Fibroblast of skin of right quadriceps (primary cell): ENCODE results near the gene FAM120A.

ENCODE experiments used
- DNase-seq: peaks from one replicate; pipeline ENCODE4 v3.0.0-alpha.2; 2013

Gene FAM120A

DNA sequence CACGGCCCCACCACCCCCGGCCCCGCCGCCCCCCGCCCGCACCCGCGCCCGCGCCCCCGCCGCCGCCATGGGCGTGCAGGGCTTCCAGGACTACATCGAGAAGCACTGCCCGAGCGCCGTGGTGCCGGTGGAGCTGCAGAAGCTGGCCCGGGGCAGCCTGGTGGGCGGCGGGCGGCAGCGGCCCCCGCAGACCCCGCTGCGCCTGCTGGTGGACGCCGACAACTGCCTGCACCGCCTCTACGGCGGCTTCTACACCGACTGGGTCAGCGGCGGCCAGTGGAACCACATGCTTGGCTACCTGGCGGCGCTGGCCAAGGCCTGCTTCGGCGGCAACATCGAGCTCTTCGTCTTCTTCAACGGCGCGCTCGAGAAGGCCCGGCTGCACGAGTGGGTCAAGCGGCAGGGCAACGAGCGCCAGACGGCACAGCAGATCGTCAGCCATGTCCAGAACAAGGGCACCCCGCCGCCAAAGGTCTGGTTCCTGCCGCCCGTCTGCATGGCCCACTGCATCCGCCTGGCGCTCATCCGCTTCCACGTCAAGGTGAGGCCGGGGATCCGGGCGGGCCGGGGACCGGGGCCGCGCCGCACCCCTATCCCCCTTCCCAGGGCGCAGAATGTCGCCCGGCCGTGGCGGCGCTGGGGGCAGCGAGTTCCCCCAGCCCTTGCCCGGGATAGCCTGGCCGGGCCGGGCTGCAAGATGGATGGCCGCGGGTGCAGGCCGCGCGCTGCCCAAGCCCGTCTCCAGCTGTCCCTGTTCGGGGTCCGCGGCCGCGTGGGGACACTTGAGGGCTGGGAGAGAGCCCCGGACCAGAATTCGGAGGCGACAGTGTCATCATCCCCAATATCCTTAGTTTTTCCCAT, 594 bp downstream of the FAM120A start:
- DNase-seq, result peak; percentile 32

DNA sequence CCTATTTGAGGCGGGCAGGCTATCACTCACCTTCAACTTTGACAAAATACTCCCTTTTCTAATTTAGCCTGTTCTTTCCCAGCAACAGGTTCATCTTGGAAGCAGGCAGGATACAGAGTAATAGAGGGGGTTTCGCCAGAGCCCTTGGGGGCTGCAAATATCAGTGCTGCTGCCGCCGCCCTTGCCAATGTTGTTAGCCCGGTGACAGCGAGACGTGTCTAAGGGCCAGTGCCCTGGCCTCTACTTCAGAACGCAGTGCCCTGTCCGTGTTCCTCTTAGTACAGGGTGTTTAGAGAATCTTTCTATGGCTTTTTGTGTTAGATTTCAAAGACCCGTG, 1.2 kb downstream of the FAM120A start:
- no peak for DNase-seq

DNA sequence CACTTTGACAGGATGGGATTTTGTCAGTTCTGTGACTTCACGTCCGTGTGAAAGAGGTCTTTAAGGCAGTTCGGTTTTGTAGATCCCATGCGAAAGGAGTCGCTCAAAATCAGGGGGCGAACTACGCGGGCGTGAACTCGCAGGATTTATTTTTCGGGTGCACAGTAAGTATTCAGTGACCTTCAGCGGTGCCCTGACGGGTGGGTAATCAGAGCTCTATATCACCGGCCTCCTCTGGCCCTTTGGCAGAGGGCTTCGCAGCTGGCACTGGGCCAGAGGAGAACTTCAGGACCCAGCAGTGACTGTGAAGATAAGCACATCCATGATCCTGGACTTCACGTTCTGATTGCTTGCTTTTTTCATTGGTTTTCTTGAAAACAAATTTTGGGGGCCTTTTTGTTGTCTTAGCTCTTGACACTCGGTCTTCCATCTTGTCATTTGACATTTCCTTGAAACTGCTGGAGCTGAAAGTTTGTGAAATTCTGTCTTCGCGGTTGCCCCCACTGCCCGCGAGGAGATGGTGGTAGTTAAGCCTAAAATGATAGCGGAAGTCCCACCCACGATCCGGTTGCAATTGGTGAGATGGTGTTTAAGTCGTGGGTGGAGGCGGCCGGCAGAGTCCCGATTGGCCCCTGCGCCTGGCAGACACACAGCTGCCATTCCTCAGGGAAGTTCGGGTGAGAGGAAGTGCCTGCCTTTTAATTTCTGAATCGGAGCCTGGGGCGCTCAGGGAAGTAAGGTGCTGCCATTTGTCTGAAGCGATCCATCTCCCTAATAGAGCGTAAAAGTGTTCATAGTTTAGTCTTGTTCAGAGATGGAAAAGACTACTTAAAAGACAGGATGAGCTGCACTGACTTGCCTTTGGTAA, 1.8 kb downstream of the FAM120A start, which contains the start of gene FAM120AOS:
TSS of gene FAM120AOS (minus strand) at position 535 of the 868 bp plus-strand sequence. CDS start 872 bp downstream, outside the sequence.
- DNase-seq, result peak; percentile 94

DNA sequence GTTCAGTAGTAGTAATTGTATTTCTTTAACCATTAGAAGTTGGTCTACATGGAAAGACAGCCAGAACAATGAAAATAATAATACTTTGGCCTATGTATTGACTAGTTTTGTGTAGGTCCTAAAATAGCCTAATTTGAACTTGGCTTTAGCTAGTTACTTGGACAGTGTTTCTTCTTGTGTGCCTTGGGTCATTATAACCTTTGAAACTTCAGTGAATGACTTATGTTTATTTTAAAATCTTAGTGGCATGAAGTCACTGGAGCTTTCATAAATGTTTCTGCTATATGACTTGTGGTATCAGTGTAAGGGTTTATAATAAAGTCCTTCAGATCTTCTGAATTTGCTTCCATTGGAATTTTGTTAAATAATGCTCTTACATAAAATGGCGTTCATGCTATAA, 4.5 kb downstream of the FAM120A start:
- DNase-seq, result no peak

DNA sequence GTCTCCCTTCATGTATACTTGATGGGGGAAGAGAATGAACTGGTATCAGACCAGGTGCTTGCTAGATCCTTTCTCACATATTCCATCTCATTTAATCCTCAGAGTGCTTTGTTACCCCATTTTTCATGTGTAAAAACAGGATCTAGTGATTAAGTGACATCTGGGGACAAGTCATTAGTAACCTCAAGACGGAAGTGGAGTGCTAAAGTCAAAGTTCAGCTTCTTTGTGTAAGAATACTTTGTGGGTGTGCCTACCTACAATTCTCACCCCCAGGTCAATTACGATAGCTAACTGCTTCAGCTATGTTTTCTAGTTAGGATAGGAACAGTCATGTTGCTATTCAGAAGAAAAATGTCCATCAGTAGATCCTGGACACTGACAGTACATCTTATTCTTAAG, 5.0 kb downstream of the FAM120A start:
- DNase-seq, result no peak

DNA sequence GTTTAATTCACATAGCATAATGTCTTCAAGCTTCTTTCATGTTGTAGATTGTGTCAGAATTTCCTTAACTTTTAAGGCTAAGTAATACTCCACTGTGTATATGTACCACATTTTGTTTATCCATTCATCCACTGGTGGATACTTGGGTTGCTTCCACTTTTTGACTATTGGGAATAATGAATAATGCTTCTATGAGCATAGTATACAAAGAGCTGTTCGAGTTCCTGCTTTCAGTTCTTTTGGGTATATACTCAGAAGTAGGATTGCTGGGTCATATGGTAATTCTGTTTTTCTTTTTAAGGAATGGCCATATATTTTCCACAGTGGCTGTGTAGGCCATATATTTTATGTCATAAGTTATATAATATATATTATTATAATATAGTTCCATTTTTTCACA, 5.5 kb downstream of the FAM120A start:
- DNase-seq, result no peak

DNA sequence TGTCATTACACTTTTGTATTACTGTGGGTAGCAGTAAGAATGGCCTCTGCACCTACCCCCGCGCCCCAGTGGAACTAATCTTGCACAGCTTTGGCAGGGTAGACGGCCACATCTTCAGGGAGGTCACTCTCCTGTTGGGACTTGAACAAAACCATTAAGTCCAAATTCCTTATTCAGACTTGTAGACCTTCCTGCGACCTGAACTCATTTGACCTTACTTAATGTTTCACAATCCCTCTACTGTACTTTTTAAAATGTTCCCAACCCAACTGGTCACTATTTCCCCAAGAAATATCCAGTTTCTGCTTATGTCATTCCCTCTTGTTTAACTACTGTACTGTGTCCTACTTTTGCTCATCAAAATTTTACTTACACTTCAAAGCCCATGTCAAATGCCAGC, 7.2 kb downstream of the FAM120A start:
- no peak for DNase-seq

DNA sequence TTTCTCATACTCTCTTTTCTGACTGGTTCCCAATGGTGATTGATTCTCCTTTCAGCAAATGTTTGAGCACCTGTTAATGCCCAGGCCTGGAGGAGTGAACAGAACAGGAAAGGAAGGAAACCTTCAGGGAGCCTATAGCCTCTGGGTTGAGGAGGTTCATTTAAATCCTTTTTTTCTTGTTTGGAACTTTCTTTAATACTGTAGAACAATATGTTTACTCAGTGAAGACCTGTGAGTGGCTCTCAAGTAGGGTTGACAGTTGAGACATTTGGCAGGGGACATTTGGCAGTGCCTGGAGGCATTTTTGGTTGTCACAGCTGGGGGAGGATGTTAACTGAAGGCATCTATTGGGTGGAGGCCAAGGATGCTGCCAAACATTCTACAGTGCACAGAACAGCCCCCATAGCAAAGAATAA, 8.0 kb downstream of the FAM120A start:
- DNase-seq, result no peak

DNA sequence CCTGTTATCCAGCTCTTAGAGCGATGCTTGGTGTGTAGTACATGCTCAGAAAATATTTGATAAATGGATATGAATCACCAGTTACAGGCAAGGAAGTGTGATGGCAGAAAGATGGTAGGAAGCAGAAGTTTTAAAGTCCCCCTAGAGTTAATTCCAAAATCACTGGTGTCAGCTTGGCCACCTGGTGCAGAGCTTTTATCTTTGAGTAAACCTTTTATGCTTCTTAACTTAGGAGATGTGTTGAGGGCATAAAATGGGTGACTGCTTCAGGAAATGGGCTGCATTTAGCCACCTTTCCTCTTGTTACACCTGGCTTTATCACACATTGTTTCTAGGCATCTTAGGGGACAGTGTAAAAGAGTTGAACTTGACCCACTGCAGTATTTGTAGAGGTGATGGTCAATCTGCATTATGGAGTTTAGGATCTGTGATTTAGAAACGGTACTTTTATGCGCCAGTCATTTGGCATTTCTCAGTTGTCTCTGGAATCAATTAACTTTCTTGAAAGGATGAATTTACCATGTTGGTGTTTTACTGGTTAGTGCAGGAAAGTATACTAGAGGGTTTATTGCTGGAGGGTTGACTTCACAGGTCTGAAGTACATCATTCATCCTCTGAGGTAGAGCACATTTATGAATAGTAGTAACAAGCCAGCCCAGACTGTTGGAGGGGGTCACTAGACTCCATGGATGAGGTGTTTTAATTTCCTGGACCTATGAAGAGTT, 9.4 kb downstream of the FAM120A start:
- DNase-seq, result no peak

DNA sequence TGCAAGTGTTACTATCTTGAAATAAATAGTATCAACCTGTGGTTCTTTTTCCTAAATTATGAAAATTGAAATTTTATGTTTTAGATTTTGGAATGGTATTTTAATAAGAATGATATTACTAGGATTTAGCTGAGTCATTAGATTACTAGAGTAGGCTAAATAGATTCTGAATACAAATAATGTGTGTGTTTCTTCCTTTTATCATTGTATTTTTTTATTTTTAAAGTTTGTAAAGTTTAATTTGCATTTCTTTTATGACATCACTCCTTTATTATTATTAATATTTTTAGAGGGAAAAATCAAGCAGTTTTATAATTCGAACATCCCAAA, 9.9 kb downstream of the FAM120A start:
- DNase-seq, result no peak

DNA sequence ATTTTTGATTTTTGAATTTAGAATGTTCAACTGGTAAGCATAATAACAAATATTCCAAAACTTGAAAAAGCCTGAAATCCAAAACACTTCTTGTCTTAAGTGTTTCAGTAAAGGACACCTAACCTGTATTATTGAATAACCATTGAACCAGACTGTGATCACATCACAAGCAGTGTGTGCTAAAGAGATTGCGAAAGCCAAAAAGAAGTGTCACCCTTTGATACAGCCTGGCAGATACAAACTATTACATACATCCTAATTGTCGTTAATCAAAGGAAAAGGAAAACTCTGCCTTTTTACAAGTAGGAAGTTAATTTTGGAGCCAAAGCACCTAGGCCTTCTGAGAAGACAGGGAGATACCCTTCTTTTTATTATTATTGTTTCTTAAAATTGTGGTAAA, 10.3 kb downstream of the FAM120A start:
- no peak for DNase-seq

DNA sequence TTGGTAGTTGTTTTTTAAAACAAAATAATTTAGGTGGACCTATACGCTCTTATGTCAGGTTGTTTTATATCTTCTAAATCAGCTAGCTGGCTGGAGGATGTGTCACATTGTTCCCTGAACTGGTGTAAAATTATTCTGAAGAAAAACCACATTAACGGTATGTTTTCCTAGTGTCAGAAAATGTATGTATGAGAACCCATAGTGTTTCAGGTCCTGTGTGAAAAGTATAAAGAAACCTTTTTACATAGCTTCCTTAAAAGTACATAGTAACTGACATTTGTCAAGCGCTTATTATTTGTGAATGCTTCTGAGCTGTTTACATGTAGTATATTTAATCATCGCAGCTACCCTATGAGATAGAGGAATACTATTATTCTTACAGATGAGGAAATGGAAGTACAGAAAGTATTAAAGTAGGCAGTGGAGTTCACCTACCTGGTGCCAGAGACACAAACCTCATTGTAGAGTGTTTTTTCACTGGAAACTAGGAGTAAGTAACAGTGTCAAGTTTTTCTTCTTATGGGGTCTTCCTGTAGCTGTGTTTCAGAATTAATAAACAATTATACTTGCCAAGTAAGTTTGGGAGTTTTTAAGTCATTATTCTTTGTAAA, 12.3 kb downstream of the FAM120A start:
- DNase-seq, result no peak

DNA sequence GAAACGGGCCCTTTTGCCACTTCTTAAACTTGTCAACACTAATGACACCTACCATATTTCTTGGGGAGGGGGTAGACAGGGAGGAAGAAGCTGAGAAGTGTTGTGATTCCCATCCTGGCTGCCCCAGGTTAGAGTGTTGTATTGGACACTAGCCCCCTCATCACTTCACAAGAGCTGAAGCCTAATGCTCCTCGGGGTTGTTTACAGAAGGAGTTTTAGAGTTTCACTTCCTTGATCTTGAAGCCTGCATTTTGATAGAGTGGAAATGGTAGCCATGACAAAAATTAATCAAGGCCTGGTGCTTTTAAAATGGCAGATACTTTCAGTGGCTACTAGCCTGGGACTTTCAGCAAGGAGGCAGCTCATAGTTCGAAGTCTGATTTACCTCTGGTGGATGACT, 12.9 kb downstream of the FAM120A start:
- DNase-seq, result no peak

DNA sequence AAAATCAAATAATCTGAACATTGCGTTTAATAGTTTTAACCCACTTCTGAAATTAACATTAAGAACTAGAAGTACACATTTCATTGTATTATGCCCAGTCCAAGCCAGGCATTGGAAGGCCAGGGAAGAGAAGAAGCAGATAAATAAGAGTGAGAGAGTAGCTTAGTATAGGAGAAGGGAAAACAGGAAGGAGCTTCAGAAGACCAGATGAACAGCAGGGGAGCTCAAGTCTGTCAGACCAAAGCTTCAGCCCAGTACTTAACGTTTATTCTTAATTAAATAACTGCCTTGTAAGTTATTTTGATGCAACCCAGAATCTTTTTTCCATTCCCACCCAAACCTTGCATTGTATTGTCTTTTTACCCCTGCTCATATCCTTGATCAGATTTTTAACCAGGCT, 13.4 kb downstream of the FAM120A start:
- DNase-seq, result no peak

DNA sequence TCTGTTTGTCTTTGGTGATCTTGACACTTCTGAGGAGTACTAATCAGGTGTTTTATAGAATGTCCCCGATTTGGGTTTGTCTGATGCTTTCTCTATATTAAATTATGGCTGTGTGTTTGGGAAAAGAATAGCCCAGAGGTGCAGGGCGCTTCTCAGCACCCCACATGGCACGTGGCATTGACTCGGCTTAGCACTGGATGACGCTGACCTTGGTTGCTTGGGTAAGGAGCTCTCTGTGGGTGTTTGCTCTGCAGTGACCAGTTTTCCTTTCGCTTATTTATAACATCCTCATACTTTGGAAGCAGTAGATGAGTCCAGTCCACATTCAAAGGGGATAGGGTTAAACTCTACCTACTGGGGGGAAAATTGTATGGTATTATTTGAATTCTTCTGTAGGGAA, 14.4 kb downstream of the FAM120A start:
- DNase-seq, result no peak

DNA sequence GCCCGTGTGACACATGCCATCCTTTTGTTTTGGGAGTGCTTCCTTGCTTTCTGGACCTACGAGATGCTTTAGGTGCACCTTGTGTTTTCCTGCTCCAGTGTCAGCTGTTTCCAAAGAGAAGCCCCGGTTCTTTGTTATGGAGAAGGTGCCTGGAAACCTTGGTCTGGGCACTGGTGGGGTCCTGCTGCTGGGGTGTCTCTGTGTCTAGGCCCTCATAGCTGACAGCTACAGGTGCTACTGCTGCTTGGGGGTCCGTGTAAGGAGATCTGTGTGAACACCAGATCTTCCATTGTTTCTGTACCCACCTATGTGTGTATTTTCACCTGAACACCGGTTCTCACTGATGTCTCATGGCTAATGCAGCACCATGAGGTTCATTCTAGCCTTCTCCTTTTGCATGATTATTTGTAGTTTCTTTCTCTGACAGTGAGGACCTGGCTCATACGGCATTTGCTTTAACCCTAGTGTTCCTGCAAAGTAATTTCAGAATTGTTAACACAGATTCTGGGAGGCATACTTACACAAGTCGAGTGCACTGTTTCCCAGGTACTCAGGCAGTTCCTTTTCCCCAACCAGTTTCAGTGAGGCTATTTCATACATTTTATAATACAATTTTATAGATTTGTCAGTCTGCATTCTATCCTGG, 15.1 kb downstream of the FAM120A start:
- no peak for DNase-seq

DNA sequence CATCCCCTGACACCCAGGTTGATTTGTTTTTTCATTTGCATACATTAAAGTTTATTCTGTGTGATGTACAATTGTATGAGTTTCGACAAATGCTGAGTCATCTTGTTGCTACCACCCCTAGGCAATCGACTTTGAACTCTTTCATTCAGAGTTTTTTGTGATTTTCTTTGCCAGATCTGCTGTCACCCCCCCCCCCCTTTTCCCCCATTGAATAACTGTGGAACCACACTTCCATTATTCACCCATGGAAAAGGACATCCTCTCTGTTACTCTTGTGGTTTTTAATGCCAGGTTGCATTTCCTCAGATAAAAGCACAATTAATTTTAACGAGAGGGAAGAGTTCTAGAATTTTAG, 15.6 kb downstream of the FAM120A start:
- DNase-seq, result no peak

DNA sequence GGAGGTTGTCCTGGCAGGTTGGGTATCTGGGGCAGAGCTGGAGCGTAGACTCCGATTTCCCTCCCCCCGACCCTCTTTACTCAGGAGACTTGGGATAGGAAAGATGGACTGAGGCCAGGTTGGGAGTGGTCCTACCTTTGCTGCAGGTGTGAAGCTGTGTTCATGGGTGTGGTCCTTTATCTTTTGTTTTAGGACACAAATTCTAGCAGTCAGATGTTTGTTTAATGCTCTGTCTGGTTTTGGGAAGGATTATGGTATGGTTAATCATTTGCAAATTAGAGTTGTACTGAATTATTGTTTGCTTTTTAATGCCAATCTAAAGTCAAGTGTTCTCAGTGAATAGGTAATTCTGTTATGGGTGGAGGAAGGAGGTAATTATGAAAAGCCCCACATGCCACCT, 16.0 kb downstream of the FAM120A start:
- no peak for DNase-seq

DNA sequence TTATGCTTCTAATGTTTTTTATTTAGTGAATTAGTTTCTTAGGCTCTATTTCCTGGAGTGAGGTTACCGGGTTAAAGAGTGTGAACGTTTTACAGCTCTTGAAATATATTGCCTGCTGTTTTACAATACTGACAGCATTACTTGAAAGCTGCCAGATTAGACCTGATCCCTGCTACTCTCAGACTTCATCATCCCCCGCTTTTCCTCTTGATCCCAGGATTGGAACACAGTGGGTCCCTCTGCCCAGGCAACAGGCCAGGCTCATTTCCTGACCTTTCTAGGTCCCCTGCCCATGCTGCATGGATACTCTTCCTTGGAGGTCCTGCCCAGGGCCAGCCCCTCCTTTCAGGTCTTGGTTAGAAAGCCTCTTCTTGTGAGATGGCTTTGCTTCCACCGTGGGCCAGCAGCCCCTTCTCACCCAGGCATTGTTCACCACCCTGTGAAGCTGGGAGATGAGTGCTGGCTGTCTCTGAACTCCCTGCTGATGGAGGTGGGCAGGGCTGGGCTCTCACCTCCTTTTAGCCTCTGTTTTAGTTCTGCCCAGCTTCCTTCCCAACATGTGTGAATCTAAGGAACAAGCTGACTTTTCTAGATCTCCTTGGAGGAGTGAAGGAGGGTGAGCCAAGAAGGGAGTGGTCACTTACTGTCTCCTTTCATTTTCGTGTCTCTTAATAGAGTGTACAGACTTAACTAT, 17.4 kb downstream of the FAM120A start:
- DNase-seq, result no peak

DNA sequence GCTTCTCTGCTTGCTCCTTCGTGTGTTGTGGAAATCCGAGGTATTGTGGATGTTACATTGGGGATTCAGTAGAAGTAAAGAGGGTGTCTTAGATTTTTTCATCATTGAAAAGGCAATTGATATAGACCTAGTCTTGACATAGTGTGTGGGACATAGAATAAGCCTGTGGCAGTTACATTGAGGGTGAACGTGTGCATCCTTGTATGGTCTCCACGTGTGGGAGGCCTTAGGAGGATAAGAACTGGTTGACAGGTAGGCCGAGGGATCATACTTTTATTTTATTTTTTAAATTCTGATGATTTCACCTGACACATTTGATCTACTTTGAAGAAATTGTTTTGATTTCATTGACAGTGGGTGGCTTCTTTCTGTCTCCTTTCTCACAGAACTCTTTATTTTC, 18.9 kb downstream of the FAM120A start:
- DNase-seq, result no peak

DNA sequence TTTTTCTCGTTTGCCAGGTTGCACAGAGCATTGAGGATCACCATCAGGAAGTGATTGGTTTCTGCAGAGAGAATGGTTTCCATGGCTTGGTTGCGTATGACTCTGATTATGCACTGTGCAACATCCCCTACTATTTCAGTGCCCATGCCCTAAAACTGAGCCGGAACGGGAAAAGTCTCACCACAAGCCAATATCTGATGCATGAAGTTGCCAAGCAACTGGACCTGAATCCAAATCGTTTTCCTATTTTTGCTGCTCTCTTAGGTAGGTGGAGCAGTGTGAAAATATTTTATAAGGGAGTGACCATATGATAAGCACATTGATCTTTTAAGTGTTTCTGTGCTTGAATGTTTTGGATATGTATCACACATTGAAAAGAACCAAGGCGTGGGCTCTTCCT, 19.6 kb downstream of the FAM120A start:
- no peak for DNase-seq

DNA sequence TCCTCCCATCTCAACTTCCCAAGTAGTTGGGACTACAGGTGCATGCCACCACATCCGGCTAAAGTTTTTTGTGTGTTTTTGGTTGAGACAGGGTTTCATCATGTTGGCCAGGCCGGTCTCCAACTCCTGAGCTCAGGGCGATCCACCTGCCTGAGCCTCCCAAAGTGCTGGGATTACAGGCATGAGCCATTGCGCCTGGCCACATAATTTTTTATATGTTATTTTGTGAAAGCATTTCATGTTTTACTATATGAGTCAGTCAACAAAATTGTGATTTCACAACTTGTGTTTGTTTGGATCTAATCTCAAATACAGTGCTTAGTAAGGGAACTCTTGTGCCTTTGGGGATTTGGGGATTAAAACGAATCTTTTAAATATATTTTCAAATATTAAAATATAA, 21.9 kb downstream of the FAM120A start:
- peak; percentile 24 for DNase-seq
